Small intestine (tissue), 7 donors: ENCODE results near the gene FPGS. TPM values are rescaled to one million over a fixed set of nuclear protein-coding genes. Genes with fewer than 3 reads are reported as not detected.
"Not testable (repeated sequence)": the region's sequence is repeated elsewhere in the genome, so short reads cannot be mapped to it uniquely, and the experiment has no call there.

Experiments
- DNase-seq, 2 donors: peaks; one replicate each; pipeline versions ENCODE4 v3.0.0 to v3.0.0-alpha.2; 2013
- FAIRE-seq: peaks from 2 replicates; lab custom pipeline; 2012; peaks lifted over from hg19 to GRCh38; lab: Jason Lieb, UNC
- H3K27ac ChIP-seq, 3 donors: one replicate each; pipeline ENCODE4 v1.5.1; 2013; ENCODE audit warnings: low read length in 2 of 3, mild to moderate bottlenecking in 2 of 3, control low read depth in 1 of 3, inconsistent platforms in 1 of 3, low read depth in 1 of 3, moderate library complexity in 1 of 3
- H3K27me3 ChIP-seq, 3 donors: one replicate each; pipeline ENCODE4 v1.6.1; 2013; ENCODE audit warnings: low read length in 3 of 3, inconsistent platforms in 1 of 3; ENCODE audit not compliant: control insufficient read depth in 3 of 3, insufficient read depth in 3 of 3
- H3K36me3 ChIP-seq, 3 donors: one replicate each; pipeline ENCODE4 v1.6.1; 2013; ENCODE audit warnings: low read length in 3 of 3, inconsistent platforms in 1 of 3, low read depth in 1 of 3, mild to moderate bottlenecking in 1 of 3, moderate library complexity in 1 of 3; ENCODE audit not compliant: control insufficient read depth in 3 of 3, insufficient read depth in 2 of 3
- H3K4me1 ChIP-seq, 3 donors: one replicate each; pipeline ENCODE4 v1.6.1; 2013; ENCODE audit warnings: low read length in 2 of 3, inconsistent platforms in 1 of 3, low read depth in 1 of 3, mild to moderate bottlenecking in 1 of 3, moderate library complexity in 1 of 3; ENCODE audit not compliant: control insufficient read depth in 3 of 3, insufficient read depth in 2 of 3
- H3K4me3 ChIP-seq, 3 donors: one replicate each; pipeline ENCODE4 v1.5.1; 2013; ENCODE audit warnings: low read length in 3 of 3, control low read depth in 1 of 3, inconsistent platforms in 1 of 3, low read depth in 1 of 3, mild to moderate bottlenecking in 1 of 3, moderate library complexity in 1 of 3
- H3K9me3 ChIP-seq, 2 donors: one replicate each; pipeline ENCODE4 v1.6.1; 2013; ENCODE audit warnings: low read depth in 1 of 2, low read length in 1 of 2; ENCODE audit not compliant: control insufficient read depth in 2 of 2, insufficient read depth in 1 of 2
- WGBS, 3 donors: extraction: QIAGEN DNeasy Blood & Tissue Kit; methylation state at CpG; one replicate each; pipeline ENCODE4 v1.1.7; 2013; 5-methylcytosine and 5-hydroxymethylcytosine counted together
- polyA plus RNA-seq, 4 donors: library from polyadenylated mRNA; stranded (reverse) in 3 of 4; unstranded in 1 of 4; fragments of 200-250 nt in 3 of 4; fragments of 120-200 nt in 1 of 4; gene quantifications; one replicate each; pipeline versions ENCODE4 v1.2.1 to v1.2.3, GENCODE V29; 2013
- donor health status: healthy with polysubstance abuse.
- donor health status: control.
- donor health status: control.
- donor health status: Bipolar disorder and iron deficiency.
- donor health status: healthy.

FPGS gene
- polyA plus RNA-seq, 4 donors, result 24.4 to 45.8 (median 30.6) TPM

GRCh38 chr9:127756776-127757175 lies 45.9 kb upstream of the FPGS start:
- FAIRE-seq, H3K9me3 ChIP-seq, DNase-seq, H3K36me3 ChIP-seq, H3K4me3 ChIP-seq, H3K4me1 ChIP-seq, H3K27ac ChIP-seq: not testable (repeated sequence)
- WGBS, 3 donors, result 84 to 85% (median 84%) methylated on average over 11 of the region's 11 CpGs
- peaks cover 0 to 46% (median 8%) of the 10 kb centered on the region in 3 donors for H3K27me3 ChIP-seq

- peaks cover 0 to 2% (median 0%) of the 10 kb centered on the region in 3 donors for H3K36me3 ChIP-seq
- H3K4me3 ChIP-seq, result no peak overlapping the region
- H3K9me3 ChIP-seq, result no peaks in the 10 kb centered on the region
- FAIRE-seq (no peak), DNase-seq (no peak)
- H3K4me1 ChIP-seq, result no peaks in the 10 kb centered on the region
- H3K27me3 ChIP-seq, result peaks cover 0 to 45% (median 7%) of the 10 kb centered on the region in 3 donors
- 74 to 90% (median 85%) methylated on average over 5 of the region's 5 CpGs for WGBS, 3 donors
- H3K27ac ChIP-seq, result no peak overlapping the region
These were observed 43.8 kb upstream of the FPGS start for GRCh38 chr9:127758843-127759242.

GRCh38 chr9:127761061-127761460 lies 41.6 kb upstream of the FPGS start:
- H3K4me1 ChIP-seq, result no peaks in the 10 kb centered on the region
- no peak overlapping the region for H3K4me3 ChIP-seq
- no peaks in the 10 kb centered on the region for H3K9me3 ChIP-seq
- FAIRE-seq (no peak), DNase-seq (no peak)
- H3K27me3 ChIP-seq, result peaks cover 0 to 38% (median 0%) of the 10 kb centered on the region in 3 donors
- no peak overlapping the region for H3K27ac ChIP-seq
- peaks cover 0 to 2% (median 0%) of the 10 kb centered on the region in 3 donors for H3K36me3 ChIP-seq
- WGBS, 3 donors, result 78 to 88% (median 78%) methylated on average over 5 of the region's 5 CpGs

GRCh38 chr9:127761491-127761956 lies 41.2 kb upstream of the FPGS start:
- H3K27me3 ChIP-seq, result peaks cover 0 to 35% (median 0%) of the 10 kb centered on the region in 3 donors
- FAIRE-seq, result no peak
- peak overlapping the region in 1 of 3 donors; percentile 36 for H3K27ac ChIP-seq
- no peak for DNase-seq
- H3K9me3 ChIP-seq, result no peaks in the 10 kb centered on the region
- peaks cover 0 to 2% (median 0%) of the 10 kb centered on the region in 3 donors for H3K36me3 ChIP-seq
- H3K4me1 ChIP-seq, result no peaks in the 10 kb centered on the region
- no peak overlapping the region for H3K4me3 ChIP-seq
- WGBS, 3 donors, result 30 to 59% (median 50%) methylated on average over 5 of the region's 5 CpGs

- Histone ChIP-seq H3K9me3 (no peaks in the 10 kb centered on the region), H3K36me3 (peaks cover 0 to 2% (median 0%) of the 10 kb centered on the region in 3 donors), H3K27ac (peak overlapping the region in 1 of 3 donors; percentile 49), H3K4me1 (no peaks in the 10 kb centered on the region), H3K27me3 (peaks cover 0 to 37% (median 0%) of the 10 kb centered on the region in 3 donors), H3K4me3 (no peak overlapping the region)
- WGBS, 3 donors, result 41 to 56% (median 43%) methylated on average over 16 of the region's 16 CpGs
- FAIRE-seq, result no peak
- DNase-seq, result no peak
These were observed 40.5 kb upstream of the FPGS start for GRCh38 chr9:127762111-127762676.

- Histone ChIP-seq H3K36me3 (peaks cover 0 to 2% (median 0%) of the 10 kb centered on the region in 3 donors), H3K4me1 (peaks cover 0 to 2% (median 0%) of the 10 kb centered on the region in 3 donors), H3K9me3 (no peaks in the 10 kb centered on the region), H3K27ac (peak overlapping the region in 1 of 3 donors; percentile 41), H3K27me3 (peaks cover 0 to 39% (median 0%) of the 10 kb centered on the region in 3 donors), H3K4me3 (no peak overlapping the region)
- DNase-seq (peak in 1 of 2 donors; percentile 43), FAIRE-seq (no peak)
- 36 to 55% (median 45%) methylated on average over 7 of the region's 7 CpGs for WGBS, 3 donors
These were observed 38.7 kb upstream of the FPGS start for GRCh38 chr9:127763918-127764384.

GRCh38 chr9:127765418-127765817 lies 37.3 kb upstream of the FPGS start:
- Histone ChIP-seq H3K27me3 (peaks cover 0 to 45% (median 0%) of the 10 kb centered on the region in 3 donors), H3K36me3 (peaks cover 0 to 2% (median 0%) of the 10 kb centered on the region in 3 donors), H3K4me1 (peaks cover 0 to 4% (median 0%) of the 10 kb centered on the region in 3 donors), H3K4me3 (no peak overlapping the region), H3K9me3 (no peaks in the 10 kb centered on the region), H3K27ac (peak overlapping the region in 1 of 3 donors; percentile 18)
- WGBS, 3 donors, result 75 to 88% (median 82%) methylated on average over 1 of the region's 1 CpG
- FAIRE-seq (no peak), DNase-seq (no peak)

GRCh38 chr9:127767410-127767809 lies 35.3 kb upstream of the FPGS start:
- H3K27ac ChIP-seq, result peak overlapping the region in 2 of 3 donors; percentile 1 to 71
- no peak for FAIRE-seq
- H3K9me3 ChIP-seq, result no peaks in the 10 kb centered on the region
- WGBS, 3 donors, result 51 to 64% (median 58%) methylated on average over 3 of the region's 3 CpGs
- peaks cover 0 to 16% (median 2%) of the 10 kb centered on the region in 3 donors for H3K4me1 ChIP-seq
- H3K4me3 ChIP-seq, result no peak overlapping the region
- H3K27me3 ChIP-seq, result peaks cover 0 to 34% (median 0%) of the 10 kb centered on the region in 3 donors
- DNase-seq, result no peak
- no peaks in the 10 kb centered on the region for H3K36me3 ChIP-seq
